Measurements from ENCODE around the gene PTPRT.

- TF ChIP-seq EZH2 (IDR thresholded peaks at IDR 0.05), result no peak
- no peak for TF ChIP-seq POLR2AphosphoS5 (IDR thresholded peaks at IDR 0.05; ENCODE audit: borderline replicate concordance, low read depth, low read length)
- no peak for TF ChIP-seq FOXP2 (optimal IDR thresholded peaks at IDR 0.05; ENCODE audit: control extremely low read depth, extremely low read length, insufficient read depth)
Measured at GRCh38 chr20:43160941-43161340, 28.8 kb downstream of the PTPRT start.
